ENCODE data around the gene SYT17. TPM values are rescaled to one million over a fixed set of nuclear protein-coding genes. Genes with fewer than 3 reads are reported as not detected.

Gene SYT17
- total RNA-seq, 2 donors from 2014 or later: 1.8 to 1.9 TPM

GRCh38 chr16:19177111-19177739 lies 9.2 kb downstream of the SYT17 start:
- TF ChIP-seq CTCF (IDR thresholded peaks at IDR 0.05): no peak
- Histone ChIP-seq H3K4me3 (no peak overlapping the region), H3K27me3 (replicated peaks; ENCODE audit: insufficient read depth) (no peaks in the 10 kb centered on the region), H3K27ac (no peak overlapping the region), H3K36me3 (no peaks in the 10 kb centered on the region), H3K4me1 (ENCODE audit: control insufficient read depth in 1 of 2, low read depth in 2 of 2) (no peaks in the 10 kb centered on the region), H3K9me3 (no peaks in the 10 kb centered on the region)
- ATAC-seq (ENCODE audit: insufficient number of reproducible peaks, low FRiP score, low read depth): no peak
- DNase-seq (ENCODE audit: low spot score): no peak

GRCh38 chr16:19179546-19180490 lies 11.8 kb downstream of the SYT17 start:
- Histone ChIP-seq H3K4me1 (ENCODE audit: control insufficient read depth in 1 of 2, low read depth in 2 of 2) (no peaks in the 10 kb centered on the region), H3K36me3 (no peaks in the 10 kb centered on the region), H3K27ac (no peak overlapping the region), H3K27me3 (replicated peaks; ENCODE audit: insufficient read depth) (no peaks in the 10 kb centered on the region), H3K4me3 (no peak overlapping the region), H3K9me3 (no peaks in the 10 kb centered on the region)
- DNase-seq (ENCODE audit: low spot score) (no peak), ATAC-seq (ENCODE audit: insufficient number of reproducible peaks, low FRiP score, low read depth) (no peak)
- peak; percentile 25 for TF ChIP-seq CTCF (IDR thresholded peaks at IDR 0.05)

- DNase-seq (ENCODE audit: low spot score) (no peak), ATAC-seq (ENCODE audit: insufficient number of reproducible peaks, low FRiP score, low read depth) (no peak)
- H3K36me3 ChIP-seq: no peaks in the 10 kb centered on the region
- no peaks in the 10 kb centered on the region for H3K9me3 ChIP-seq
- H3K4me3 ChIP-seq: no peak overlapping the region
- no peaks in the 10 kb centered on the region for H3K4me1 ChIP-seq (ENCODE audit: control insufficient read depth in 1 of 2, low read depth in 2 of 2)
- no peak for TF ChIP-seq CTCF (IDR thresholded peaks at IDR 0.05)
- no peaks in the 10 kb centered on the region for H3K27me3 ChIP-seq (replicated peaks; ENCODE audit: insufficient read depth)
- H3K27ac ChIP-seq: no peak overlapping the region
Observed at GRCh38 chr16:19180741-19181140, 12.7 kb downstream of the SYT17 start.

- H3K27me3 ChIP-seq (replicated peaks; ENCODE audit: insufficient read depth): no peaks in the 10 kb centered on the region
- no peak overlapping the region for H3K27ac ChIP-seq
- H3K4me1 ChIP-seq (ENCODE audit: control insufficient read depth in 1 of 2, low read depth in 2 of 2): no peaks in the 10 kb centered on the region
- no peak overlapping the region for H3K4me3 ChIP-seq
- TF ChIP-seq CTCF (IDR thresholded peaks at IDR 0.05): no peak
- DNase-seq (ENCODE audit: low spot score) (no peak), ATAC-seq (ENCODE audit: insufficient number of reproducible peaks, low FRiP score, low read depth) (no peak)
- H3K9me3 ChIP-seq: no peaks in the 10 kb centered on the region
- H3K36me3 ChIP-seq: no peaks in the 10 kb centered on the region
Observed at GRCh38 chr16:19182481-19182880, 14.4 kb downstream of the SYT17 start.

- no peaks in the 10 kb centered on the region for H3K9me3 ChIP-seq
- no peak overlapping the region for H3K4me3 ChIP-seq
- H3K27me3 ChIP-seq (replicated peaks; ENCODE audit: insufficient read depth): no peaks in the 10 kb centered on the region
- no peaks in the 10 kb centered on the region for H3K36me3 ChIP-seq
- peaks cover 0 to 3% of the 10 kb centered on the region in 2 donors for H3K4me1 ChIP-seq (ENCODE audit: control insufficient read depth in 1 of 2, low read depth in 2 of 2)
- no peak for TF ChIP-seq CTCF (IDR thresholded peaks at IDR 0.05)
- DNase-seq (ENCODE audit: low spot score): no peak
- ATAC-seq (ENCODE audit: insufficient number of reproducible peaks, low FRiP score, low read depth): no peak
- H3K27ac ChIP-seq: no peak overlapping the region
Observed at GRCh38 chr16:19183187-19183586, 15.1 kb downstream of the SYT17 start.

Measured in thoracic aorta (tissue), 2 donors.